HG02885 (cell line): ENCODE measurements around the gene TLDC2.
"Not testable (repeated sequence)": the region's sequence is repeated elsewhere in the genome, so short reads cannot be mapped to it uniquely, and the experiment has no call there.

Experiments used
- ATAC-seq: cut with Tn5 transposase; IDR thresholded peaks from one replicate; pipeline ENCODE4 v1.9.1; 2021; ENCODE audit warnings: mild to moderate bottlenecking; ENCODE audit not compliant: unreplicated experiment, poor library complexity

Gene TLDC2

DNA sequence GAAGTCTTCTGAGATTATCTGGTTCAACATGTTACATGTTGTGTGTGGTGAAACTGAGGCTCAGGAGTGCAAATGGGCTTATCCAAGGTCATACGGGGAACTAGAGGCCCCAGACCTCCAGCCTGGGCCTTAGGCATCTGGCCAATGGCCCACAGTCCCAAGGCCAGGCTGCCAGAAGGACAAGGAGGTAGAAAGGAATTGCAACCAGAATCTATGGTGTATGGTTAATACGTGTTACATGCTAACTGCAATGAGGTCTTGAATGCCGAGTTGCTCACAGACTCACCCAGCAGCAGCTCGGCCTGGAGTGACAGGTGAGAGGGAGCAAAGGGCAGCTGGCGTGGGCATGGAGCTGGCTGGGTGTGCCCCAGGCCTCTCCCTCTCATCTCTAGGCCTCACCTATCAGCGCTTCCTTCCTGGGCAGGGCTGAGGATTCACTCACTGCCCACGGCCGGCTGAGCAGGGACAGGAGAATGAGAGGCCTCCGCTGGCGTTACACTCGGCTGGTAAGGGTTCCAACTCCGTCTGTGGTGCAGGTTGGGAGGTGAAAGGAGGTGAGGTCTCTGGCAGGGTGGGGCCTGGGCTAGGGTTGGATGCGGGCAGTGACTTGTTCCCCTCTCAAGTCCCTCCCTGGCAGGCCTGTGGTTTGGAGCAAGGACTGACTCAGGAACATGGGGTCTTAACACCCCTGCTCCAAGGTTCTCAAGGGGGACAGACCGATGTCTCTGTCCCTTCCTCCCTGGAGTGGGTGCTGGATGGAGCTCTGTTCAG lies at the start of gene TLDC2:
Gene TLDC2, plus strand, starts transcription at position 437 of the 771 bp plus-strand sequence. Its CDS starts 37 bp downstream, at position 474.
- no peak for ATAC-seq

GRCh38 chr20:36826554-36827244 lies 49.2 kb upstream of the TLDC2 start:
- no peak for ATAC-seq

DNA sequence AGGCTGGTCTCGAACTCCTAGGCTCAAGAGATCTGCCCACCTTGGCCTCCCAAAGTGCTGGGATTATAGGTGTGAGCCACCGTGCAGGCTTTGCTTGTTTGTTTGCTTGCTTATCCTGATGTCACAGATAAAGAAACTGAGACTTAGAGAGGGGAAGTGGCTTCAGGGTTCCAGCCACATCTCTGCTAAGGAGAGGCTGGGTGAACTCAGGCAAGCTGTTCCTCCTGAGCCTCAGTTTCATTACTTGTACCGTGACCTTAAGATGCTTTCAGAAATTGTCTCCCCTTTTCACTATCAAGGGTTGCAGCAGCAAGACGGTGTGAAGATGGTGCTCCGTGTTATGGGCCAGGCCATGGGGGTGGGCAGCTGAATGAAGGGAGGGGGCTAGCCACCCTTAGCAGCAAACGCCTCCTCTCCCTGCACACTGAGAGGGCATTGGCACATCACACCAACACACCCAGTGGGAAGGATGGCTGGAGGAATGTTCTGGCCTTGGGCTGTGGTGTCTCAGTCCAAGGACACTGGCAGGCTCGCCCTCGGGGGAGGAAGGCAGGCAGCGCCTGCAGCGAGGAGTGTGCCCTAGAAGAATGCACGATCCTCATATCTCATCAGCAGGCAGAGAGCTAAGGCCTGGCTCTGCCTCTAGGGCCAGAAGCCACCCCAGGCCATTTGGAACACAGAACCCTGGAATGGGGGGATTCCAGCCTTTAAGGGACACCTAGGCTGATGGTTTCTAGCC lies 48.2 kb upstream of the TLDC2 start:
- peak; percentile 83 for ATAC-seq

DNA sequence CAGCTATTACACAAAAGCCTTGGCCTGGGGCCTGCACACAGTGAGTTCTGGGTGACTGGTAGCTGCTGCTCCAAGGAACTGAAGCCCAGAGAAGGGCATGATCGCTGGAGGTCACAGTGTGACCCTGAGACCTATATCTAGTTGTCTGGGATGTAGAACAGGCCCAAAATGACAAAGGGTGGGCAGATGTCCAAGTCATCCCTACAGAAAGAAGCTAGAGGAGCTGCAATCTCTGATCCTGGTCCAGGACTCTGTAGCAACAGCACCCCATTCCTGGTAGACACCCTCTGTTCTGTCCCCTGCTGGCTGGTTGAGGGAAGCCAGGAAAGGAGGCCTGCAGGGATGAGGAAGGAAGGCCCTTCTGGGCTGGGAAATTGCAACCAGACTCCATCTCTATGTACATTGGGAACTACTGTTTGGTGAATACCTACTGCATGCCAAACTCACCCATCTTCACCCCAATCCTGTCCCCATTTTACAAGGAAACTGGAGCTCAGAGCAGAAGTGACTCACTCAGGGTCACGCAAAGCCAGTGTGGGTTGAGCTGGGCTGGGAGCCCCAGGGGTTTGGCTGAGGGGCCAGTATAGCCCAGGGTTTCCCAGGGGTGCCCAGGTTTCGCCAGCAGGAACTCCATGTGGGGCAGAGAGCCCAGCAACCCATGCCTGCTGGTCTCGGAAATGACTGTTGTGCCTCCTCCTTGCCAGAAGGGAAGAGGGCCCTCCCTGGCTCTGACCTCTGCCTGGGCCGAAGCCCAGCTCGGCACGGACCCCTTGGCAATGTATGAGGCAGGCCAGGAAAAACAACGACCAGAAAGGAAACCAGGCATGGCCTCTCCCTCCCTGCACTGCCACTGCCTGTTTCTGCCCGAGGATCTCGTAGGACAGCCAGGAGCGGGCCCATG lies 44.9 kb upstream of the TLDC2 start:
- no peak for ATAC-seq

DNA sequence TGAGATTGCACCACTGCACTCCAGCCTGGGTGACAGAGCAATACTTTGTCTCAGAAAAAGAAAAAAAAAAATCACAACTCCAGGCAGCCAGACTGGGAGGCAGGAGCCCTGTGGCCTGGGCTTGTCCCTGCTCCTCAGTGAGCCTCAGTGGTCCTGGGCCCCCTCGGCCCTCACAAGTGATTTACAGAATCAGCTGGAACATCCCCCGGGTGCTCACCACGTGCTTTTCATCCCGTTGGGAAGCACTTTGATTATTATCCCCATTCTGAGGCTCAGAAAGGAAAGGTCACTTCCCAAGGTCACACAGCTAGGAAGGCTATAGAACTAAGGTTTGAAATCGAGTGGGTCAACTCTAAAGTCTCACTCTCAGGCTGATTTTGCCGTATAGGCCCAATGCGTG lies 43.1 kb upstream of the TLDC2 start:
- ATAC-seq, result no peak

DNA sequence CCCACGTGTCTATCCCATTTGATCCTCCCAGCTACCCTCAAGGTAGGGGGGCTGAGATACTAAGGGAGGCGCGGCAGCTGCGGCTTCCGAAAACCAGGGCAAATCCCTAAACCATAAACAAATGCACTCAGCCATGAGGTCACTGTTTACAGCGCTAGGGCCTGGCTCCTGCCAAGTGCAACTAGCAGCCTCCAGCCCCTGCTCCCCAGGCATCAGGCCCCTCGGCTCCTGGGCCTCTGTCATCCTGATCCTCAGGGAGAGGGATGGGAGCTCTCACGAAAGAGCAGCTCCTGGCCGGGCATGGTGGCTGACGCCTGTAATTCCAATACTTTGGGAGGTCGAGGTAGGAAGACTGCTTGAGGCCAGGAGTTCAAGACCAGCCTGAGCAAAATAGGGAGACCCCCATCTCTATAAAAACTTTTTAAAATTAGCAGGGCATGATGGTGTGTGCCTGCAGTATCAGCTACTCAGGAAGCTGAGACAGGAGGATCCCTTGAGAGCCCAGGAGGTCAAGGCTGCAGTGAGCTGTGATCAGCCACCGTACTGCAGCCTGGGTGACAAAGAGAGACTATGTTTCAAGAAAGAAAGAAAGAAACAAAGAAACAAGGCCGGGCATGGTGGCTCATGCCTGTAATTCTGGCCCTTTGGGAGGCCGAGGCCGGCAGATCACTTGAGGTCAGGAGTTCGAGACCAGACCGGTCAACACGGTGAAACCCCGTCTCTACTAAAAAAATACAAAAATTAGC lies 42.5 kb upstream of the TLDC2 start:
- no peak for ATAC-seq

DNA sequence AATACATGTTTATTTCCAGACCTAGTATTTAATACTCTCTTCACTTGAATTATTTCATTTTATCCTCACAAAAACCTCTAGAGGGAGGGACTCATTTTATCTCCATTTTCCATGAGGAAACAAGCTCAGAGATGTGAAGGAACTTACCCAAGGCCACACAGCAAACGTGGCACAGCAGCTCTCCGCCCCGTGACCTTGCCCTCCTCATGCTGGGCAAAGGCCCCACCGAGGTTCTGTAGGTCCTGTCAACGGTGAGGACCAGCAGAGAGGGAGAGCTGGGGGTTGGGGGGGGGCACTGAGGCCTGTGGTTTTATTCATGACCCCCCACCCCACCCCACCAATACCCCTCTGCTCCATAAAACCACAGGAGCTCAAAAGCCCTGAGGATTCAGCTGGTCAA lies 40.9 kb upstream of the TLDC2 start:
- ATAC-seq, result no peak

DNA sequence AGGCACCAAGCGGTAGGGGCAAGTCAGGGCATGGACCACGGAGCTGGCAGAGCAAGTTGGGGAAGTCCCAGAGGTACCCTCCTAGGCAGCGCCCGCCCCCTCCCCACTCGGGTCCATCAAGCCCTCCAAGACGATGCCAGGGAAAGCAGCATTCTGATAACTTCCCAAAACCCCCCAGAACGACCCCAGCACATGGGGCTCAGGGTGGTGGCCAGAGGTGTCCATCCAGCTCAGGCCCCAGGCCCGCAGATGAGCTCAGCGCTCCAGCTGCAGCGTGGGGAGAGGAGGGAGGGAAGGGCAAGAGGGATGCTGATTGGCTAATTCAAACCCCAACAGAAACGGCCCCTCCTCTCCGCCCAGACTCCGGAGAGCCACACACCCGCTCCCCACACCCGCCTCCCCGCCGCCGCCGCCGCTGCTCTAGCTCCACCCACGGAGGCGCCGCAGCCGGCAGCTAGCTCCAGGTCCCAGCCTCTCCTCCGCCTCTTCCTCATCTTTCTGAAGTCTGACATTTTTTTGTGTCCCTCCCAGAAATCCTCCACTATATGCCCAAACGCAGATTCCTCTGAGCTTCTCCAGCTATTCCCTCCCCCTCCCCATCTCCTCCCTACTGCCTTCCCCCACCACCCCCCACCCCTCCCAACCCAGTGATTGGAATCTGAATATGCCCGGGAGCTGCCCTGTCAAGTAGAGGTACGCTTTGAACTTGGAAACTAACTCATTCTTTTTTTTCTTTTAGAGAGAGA lies 40.3 kb upstream of the TLDC2 start:
- ATAC-seq, result peak; percentile 90

DNA sequence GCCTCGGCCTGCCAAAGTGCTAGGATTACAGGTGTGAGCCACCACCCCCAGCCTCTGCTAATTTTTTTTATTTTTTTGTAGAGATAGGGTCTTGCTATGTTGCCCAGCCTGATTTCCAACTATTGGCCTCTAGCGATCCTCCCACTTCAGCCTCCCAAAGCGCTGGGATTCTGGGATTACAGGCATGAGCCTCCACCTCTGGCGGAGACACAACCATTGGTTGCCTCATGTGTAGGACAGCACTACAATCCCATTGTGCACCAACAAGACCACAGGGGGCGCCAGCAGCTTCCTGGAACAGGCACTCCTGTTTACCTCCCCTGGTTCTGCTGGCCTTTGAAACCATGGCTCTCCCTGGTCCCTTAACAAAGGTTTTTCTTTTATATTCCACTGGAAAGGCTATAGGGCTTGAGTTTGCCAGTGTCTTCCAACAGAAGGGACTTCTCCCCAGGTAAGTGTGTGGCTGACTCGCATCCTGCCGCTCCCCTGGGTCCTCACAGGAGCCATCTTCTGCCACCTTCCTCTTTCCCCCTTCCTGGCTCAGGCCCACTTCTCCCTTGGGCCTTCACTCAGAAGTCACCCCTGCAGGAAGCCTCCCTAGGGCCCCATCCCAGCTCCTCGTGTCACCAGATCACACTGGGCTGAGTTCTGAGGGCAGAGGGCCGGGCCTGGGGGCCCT lies 39.2 kb upstream of the TLDC2 start:
- ATAC-seq, result no peak

DNA sequence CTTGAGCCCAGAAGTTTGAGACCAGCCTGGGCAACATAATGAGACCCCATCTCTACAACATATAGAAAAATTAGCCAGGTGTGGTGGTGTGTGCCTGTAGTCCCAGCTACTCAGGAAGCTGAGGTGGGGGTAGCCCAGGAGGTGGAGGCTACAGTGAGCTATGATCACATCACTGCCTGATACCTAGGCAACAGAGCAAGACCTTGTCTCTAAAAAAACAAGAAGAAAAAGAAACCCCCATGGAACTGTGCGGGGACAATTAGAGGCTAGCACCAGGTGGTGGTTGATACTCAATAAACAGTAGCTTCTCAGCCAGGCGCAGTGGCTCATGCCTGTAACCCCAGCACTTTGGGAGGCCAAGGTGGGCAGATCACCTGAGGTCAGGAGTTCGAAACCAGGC lies 37.6 kb upstream of the TLDC2 start:
- not testable (repeated sequence) for ATAC-seq

DNA sequence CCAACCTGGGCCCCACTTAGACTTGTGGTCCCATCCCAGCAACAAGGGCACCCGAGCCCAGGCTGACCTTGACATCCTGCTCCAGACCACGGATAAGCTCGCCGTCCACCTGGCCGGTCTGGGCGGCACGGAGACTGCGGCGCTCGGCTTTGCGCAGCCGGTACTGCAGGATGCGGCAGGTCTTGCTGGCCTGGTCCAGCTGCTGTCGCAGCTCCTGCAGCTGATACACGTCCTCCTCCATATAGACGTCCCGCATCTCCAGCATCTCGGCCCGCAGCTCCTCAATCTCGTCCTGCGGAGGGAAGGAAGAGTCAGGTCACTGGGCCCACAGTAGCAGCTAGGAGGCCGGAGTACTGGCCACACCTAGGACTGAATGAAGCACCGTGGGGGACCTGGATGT lies 36.8 kb upstream of the TLDC2 start:
- ATAC-seq, result no peak

GRCh38 chr20:36841030-36841429 lies 34.9 kb upstream of the TLDC2 start:
- not testable (repeated sequence) for ATAC-seq

GRCh38 chr20:36845288-36845971 lies 30.5 kb upstream of the TLDC2 start:
- ATAC-seq, result no peak

DNA sequence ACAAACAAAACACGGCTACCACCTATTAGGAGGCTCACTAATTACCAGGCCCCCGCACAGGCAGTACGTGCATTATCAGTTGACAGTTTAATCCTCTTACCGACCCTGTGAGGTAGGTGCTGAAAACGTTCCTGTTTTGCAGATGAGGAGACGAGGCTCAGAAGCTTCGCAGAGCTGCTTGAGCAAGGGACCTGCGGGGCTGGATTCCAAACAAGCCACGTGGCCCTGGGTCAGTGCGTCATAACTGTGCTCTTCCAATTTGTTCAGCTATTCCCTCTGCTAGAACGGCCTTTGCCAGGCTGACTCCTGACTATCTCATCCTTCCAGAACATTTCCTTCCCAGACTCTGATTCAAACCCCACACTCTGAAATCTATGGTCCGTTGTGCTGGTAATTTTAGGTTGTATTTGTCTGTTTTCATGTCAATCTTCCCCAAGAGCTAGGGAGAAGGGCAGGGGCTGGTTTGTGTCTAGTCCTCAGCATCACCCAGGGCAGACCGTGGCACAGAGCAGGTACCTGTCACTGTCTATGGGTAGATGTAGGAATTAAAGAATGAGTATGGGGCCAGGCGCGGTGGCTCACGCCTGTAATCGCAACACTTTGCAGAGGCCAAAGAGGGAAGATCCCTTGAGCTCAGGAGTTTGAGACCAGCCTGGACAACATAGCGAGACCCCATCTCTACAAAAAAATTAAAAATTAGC lies 28.8 kb upstream of the TLDC2 start:
- ATAC-seq, result no peak

DNA sequence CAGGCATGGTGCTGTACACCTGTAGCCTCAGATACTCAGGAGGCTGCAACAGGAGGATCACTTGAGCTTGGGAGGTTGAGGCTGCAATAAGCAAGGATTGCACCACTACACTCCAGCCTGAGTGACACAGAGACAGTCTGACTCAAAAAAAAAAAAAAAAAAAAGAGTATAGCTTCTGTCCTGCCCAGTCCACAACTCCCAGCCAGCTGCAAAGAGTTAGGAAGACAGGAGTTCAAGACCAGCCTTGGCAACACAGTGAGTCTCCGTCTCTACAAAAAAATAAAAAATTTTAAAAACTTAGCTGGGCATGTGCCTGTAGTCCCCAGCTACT lies 28.3 kb upstream of the TLDC2 start:
- no peak for ATAC-seq

GRCh38 chr20:36848078-36848660 lies 27.8 kb upstream of the TLDC2 start:
- ATAC-seq, result no peak

DNA sequence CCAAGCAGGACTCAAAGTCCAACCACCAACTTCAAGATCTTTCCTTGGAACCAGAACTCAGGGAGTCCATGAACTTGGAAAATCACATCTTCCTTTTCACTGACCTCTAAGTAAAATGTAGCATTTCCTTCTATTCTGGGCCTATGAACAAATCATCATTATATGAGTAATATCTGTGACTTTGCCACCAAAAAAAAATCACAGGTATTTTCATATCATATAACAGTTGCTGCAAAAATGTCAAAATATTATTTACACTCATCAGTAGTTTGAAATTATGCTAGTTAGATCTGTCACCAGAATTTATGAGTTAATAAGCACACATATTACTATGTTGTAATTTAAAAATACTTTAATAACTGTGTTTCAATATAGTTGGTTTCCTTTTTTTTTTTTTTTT lies 27.3 kb upstream of the TLDC2 start:
- no peak for ATAC-seq
